IPS-NIHi7 (cell line): ENCODE measurements around the gene ERBIN.
"Not testable (repeated sequence)": the region's sequence is repeated elsewhere in the genome, so short reads cannot be mapped to it uniquely, and the experiment has no call there.

ENCODE experiments used
- DNase-seq: peaks from one replicate; pipeline ENCODE4 v3.0.0; 2012; ENCODE audit warnings: mixed read lengths; ENCODE audit errors: extremely low spot score

Gene ERBIN

DNA sequence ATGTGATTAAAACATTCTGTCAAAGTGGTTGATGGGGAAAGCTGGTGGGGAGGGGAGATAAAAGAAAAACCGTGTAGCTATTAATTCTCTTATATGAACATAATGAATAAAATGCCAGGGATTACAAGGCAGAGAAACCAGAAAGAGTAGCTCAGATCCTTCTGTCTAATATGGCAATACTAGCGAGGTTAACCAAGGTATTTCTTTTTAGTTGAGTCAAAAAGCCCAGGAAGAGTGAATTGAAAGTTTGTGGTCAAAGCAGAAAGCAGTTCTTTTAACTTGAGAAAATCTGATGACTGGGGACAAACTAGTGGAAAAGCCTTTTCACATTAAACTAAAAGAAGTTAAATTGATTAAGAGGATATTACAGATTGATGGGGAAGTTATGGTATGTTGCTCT, 76.0 kb downstream of the ERBIN start:
- no peak for DNase-seq

DNA sequence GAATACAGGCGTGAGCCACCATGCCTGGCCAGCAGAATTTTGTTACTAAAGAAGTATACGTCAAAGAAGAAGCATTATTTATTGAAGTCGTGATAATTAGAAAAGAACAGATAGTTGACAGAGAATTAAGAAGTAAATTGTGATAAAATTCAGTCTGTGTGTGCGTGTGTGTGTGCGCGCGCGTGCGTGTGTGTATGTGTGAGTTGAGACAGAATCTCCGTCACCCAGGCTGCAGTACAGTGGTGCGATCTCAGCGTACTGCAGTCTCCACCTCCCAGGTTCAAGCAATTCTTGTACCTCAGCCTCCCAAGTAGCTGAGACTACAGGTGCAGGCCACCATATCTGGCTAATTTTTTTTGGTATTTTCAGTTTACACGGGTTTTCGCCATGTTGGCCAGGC, 77.8 kb downstream of the ERBIN start:
- no peak for DNase-seq

DNA sequence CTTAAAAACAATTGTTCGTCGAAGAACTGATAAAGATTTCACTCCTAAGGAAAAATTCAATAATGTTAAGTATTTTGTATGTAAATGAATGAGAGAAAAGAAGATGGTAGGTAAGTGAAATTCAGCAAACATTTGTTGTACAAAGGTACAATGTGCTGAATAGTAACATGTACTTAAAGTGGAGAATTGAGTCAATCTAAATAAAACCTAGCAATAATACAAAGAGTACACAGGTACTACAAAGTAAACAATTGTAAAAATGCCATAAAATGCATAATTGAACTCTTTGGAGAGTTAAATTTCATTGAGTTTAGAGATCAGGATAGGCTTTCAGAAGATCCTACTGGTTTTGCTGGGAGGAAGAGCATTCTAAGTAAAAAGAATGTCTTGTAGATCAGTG, 82.9 kb downstream of the ERBIN start:
- no peak for DNase-seq

DNA sequence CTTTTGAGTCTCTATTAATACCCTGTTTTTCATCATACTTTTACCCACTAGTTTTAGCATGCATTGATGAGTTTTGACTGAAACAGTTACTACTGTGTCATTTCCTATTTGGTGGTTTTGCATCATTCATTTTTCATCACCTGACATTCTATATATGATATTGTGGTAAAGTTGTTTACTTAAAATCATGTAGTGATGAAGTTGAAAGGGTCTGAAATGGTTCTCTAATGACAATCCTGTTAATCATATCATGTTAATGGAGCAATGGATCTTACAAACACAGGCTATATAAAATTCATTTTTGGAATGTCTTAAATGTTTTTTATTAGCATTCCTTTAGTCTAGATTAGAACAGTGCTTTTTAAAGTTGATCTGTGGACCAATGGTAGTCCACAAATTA, 84.1 kb downstream of the ERBIN start:
- no peak for DNase-seq

DNA sequence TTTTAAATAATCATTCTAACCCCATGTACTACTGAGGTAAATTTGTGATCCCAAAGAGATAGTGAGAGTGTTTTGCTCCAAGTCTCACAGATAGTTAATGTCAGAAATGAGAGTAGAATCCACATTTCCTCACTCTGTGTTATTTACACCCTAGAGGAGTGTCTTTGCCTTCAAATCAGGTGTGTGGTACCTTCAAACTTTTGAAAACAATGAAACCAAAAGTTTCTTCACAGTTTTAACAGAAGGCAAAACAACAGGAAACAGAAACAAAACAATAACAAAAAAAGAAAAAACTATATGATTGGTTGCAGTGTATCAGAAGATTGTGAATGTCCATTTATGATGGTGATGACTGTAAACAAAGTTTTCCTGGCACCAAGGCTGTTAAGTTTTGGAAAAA, 85.9 kb downstream of the ERBIN start:
- DNase-seq, result no peak

DNA sequence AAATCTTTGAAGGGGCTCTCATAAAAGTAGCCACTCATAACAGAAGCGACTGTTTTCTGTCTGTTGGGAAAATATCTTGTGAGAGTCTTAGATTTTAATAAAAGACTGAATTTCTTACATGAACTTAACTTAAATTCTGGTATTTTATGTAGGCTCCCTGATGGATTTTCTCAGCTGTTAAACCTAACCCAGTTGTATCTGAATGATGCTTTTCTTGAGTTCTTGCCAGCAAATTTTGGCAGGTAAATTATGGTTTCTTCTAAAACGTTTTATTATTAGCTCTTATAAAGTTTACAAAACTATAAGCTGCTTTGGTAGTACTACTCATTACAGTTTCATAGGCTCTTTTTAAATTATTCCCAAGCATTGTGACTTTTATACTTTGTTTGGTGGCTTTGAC, 87.0 kb downstream of the ERBIN start:
- no peak for DNase-seq

DNA sequence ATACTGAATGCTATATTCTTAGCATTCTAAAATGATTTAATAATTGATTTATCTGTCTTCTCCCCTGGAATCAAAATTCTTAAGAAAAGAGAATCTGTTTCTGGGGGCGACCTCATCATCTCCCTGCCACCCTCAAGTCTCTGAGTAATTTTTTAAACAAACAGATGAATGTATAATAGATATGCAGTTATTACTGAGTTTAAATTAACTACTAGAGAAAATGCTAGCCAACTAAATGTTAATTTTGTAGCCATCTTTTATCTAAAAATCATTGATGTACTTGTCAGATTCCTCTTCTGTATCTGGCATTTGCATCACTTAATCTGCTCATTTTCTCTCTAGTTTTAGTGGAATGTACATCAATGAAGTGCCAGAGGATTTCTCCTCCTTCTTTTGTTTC, 87.5 kb downstream of the ERBIN start:
- DNase-seq, result no peak

DNA sequence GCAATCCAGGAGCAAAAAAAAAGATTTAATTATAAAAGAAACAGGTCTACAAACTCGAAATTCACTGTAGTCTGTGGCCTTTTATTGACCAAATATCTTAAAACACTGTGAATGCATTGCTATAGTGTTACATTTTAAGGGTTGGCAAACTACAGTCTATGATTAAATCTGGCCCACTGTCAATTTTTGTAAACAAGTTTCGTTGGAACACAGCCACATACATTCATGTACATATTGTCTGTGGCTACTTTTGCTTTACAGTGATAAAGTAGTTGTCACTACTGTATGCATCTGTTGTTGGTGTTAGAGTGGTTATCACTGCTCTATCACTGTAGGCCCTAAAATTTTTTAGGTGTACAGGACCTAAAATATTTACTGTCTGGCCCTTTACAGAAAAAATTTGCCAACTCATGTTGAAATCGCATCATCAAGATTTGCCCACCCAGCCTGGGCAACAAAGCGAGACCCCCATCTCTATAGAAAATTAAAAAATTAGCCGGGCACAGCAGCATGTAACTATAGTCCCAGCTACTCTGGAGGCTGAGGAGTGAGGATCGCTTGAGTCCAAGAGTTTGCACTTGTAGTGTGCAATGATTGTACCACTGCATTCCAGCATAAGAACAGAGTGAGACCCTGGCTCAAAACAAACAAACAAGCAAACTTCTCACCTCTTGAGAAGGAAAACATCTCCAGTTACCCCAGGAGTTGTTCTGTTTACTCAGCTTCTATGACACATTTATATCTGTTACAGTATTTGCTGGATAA, 89.0 kb downstream of the ERBIN start:
- no peak for DNase-seq

DNA sequence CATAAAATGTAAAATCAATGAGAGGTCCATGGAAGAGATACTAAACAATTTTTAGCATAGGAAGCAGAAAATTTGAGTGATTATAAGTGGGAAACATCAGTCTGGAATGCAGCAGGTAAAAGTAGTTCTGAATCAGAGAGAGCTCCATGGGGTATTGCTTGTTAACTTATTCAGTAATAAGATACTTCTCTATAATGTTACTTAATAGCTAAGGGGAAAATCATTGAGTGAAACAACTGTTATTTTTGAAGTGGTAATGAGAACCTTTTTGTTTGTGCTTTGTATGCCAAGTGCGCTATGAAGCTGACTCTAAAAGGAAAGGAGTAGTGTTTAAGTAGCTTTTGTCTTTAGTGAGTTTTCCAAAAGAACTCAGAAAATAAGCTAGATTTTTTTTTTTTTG, 95.2 kb downstream of the ERBIN start:
- no peak for DNase-seq

DNA sequence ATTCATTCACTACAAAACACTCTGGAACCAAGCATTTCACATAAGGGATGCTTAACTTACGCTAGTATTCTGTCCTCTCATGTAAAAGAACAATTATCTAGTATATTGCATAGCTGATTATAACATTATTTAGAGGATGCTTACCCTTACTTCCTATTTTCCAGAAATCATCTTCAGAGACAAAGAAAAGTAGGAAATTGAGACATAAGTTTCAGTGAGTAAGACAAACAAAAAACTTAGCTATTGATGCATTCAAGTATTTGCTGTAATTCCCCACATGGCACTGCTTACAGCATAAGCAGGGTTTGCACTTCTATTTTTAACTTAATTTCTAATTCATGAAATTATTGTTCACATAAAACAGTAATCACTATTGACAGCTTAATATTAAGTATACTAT, 112.9 kb downstream of the ERBIN start:
- DNase-seq, result no peak

DNA sequence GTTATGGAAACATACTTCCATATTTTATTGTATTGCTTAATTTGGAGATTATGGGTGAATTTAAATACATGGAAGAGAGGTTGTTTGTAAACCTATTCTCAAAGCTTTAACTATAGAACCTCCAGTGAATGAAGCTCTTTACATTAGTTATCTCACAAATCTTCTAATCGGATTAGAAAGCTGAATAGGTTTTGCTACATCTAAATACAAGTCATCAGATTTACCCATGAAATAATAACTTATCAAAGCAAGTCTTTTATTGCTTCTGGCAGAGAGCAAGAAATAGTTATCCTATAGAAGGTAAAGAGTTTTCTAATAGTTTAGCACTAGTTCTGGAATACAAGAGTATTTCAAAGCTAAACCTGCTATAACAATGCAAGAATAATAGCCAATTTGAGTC, 113.3 kb downstream of the ERBIN start:
- no peak for DNase-seq

DNA sequence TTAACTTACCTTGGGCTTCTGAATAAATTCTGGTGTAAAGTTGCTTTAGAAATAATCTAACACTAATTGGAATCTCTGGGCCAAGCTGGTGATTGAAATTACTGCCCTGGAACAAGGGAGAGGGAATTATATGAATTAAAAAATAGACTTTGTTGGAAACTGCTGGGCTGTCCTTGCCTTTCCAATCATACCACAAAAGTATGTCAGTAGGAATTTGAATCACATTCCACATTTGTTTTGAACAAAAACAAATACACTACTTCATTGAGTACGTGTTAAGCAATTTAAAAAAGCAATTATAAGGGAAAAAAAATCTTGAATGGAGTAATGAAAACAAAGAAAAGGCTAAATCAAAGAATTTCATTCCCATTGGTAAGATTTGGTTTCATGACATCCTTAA, 115.3 kb downstream of the ERBIN start:
- DNase-seq, result no peak

DNA sequence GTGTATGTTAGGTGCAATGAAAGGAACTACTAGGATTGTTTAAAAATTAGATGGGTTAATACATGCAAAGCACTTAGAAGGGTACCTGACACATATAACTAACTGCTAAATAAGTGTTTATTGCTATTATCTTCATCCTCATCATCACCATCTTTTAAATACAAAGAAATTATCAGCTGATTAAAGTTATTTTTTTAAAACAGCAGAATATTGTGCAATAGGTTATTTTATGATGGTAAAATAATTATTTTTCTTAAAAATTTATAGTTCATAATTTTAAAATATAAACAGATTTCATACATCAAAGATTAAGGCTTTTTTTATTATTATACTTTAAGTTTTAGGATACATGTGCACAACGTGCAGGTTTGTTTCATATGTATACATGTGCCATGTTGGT, 130.9 kb downstream of the ERBIN start:
- no peak for DNase-seq

DNA sequence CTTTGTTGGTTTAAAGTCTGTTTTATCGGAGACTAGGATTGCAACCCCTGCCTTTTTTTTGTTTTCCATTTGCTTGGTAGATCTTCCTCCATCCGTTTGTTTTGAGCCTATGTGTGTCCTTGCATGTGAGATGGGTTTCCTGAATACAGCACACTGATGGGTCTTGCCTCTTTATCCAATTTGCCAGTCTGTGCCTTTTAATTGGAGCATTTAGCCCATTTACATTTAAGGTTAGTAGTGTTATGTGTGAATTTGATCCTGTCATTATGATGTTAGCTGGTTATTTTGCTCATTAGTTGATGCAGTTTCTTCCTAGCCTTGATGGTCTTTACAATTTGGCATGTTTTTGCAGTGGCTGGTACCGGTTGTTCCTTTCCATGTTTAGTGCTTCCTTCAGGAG, 134.9 kb downstream of the ERBIN start:
- not testable (repeated sequence) for DNase-seq

DNA sequence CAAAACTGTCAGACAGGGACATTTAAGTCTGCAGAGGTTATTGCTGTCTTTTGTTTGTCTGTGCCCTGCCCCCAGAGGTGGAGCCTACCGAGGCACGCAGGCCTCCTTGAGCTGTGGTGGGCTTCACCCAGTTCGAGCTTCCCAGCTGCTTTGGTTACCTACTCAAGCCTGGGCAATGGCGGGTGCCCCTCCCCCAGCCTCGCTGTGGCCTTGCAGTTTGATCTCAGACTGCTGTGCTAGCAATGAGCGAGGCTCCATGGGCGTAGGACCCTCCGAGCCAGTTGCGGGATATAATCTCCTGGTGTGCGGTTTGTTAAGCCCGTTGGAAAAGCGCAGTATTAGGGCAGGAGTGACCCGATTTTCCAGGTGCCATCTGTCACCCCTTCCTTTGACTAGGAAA, 136.7 kb downstream of the ERBIN start:
- not testable (repeated sequence) for DNase-seq

DNA sequence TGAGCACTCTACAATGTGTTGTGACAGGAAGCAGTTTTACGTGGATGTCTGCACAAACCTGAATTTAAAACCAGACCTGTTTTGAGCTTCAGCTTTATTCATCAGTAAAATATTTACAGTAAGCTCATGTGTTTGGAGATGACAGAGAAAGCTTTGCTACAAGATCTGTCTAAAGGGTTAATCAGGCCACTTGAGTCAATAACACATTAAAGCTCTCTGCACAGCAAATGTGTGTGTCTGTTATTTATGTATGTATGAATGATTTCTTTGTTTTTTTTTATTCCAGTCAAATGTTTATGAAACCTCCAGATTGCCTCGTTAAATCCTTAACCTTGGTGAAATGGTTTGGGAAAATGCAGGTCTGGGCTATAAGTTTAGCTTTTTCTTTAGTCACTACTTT, 140.5 kb downstream of the ERBIN start:
- DNase-seq, result no peak

DNA sequence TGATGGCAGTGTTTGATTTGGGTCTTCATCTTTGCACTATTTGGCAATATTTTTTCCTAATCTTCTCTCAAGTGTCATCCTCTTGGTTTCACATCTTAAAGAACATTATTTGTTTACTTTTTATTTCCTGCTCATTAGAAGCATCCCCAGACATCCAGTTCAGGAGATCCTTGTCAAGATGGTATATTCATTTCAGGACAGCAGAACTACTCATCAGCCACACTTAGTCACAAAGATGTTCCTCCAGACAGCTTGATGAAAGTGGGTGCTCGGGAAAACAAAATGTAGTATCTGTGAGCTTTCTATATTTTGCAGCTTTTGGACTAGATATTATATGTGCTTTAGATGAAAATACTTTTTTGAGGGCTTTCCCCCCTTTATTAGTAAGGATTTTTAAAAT, 145.7 kb downstream of the ERBIN start:
- DNase-seq, result no peak

DNA sequence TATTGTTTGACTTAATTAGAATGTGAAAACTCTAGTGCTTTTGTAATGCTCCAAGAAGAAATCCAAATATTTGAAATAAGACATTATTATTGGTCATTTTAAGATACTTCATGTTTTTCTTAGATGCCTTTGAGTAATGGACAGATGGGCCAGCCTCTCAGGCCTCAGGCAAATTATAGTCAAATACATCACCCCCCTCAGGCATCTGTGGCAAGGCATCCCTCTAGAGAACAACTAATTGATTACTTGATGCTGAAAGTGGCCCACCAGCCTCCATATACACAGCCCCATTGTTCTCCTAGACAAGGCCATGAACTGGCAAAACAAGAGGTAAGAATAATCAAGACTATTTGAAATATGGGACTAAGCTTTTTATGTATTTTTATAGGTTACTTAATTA, 148.5 kb downstream of the ERBIN start:
- DNase-seq, result no peak

DNA sequence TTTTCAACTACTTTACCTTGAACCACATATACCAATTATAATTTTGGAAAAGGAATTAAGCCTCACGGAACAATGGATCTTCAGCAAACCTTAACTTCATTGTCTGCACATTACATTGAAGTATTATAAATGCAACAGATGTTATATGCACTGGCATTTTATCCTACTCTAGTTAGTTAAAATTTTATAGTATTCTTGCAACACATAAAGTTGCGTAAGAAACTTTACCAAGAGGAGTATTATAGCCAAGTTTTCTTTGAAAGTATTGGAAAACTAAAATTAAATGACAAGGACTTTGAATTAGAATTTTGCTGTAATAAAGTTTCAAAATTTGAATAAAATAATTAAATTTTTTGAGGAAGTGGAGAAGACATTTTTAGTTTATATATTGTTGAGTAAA, 154.3 kb downstream of the ERBIN start:
- DNase-seq, result no peak

DNA sequence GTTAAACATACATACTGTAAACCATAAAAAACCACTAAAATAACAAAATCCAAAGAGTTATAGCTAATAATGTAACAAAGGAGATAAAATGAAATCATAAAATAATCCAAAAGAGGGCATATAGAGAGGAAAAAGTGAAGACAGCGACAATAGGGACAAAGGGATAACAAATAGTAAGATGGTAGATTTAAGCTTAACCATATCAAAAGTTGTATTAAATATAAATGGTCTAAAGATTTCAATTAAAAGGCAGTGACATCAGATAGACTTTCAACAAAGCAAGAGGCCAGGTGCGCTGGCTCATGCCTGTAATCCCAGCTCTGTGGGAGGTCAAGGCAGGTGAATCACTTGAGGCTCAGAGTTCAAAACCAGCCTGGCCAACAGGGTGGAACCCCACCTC, 163.0 kb downstream of the ERBIN start:
- DNase-seq, result no peak

DNA sequence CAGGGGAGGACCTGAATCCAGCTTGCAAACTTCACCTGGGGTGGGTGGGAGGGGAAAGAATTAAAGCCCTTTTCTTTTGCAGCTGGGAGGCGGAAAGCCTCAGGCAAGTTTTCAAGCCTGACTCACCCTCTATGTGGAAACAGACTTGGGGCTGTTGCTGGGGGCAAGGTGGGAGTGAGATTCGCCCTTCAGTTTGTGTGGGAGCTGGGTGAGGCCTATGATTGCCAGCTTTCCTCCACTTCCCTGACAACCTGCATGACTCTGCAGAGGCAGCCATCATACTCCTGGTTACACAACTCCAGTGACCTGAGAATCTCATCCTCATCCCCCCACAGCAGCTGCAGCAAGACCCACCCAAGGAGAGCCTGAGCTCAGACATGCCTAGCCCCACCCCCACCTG, 174.5 kb downstream of the ERBIN start:
- no peak for DNase-seq

DNA sequence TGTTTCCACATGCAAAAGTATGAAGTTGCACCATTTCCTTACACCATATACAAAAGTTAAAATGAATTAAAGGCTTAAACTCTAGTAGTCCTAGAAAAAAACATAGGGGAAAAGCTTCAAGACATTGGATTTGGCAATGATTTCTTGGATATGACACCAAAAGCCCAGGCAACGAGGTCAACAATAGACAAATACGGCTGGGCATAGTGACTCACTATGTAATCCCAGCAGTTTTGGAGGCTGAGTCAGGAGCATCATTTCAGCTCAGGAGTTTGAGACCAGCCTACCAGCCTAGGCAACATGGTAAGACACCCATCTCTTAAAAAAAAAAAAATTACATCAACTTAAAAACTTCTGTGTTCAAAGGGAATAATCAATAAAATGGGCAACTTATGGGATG, 186.8 kb downstream of the ERBIN start:
- no peak for DNase-seq

DNA sequence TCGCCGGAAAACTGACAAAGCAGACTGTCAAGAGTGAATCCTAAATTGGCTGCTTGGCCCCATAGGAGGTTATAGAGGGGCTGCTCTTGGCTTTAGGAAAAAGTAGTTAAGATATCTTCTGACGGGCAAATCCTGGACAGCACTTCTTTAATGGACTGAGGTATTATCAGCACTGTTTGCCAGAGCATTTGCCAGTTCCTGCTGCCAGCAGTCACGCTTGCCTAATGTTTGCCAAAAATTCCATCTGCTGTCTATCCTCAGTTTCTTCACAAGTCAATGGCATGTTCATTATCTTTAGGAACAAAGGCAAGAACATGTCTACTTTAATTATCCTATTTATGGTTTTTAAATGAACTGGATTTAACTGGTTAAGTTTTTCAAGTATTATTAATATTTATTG, 191.9 kb downstream of the ERBIN start:
- no peak for DNase-seq

DNA sequence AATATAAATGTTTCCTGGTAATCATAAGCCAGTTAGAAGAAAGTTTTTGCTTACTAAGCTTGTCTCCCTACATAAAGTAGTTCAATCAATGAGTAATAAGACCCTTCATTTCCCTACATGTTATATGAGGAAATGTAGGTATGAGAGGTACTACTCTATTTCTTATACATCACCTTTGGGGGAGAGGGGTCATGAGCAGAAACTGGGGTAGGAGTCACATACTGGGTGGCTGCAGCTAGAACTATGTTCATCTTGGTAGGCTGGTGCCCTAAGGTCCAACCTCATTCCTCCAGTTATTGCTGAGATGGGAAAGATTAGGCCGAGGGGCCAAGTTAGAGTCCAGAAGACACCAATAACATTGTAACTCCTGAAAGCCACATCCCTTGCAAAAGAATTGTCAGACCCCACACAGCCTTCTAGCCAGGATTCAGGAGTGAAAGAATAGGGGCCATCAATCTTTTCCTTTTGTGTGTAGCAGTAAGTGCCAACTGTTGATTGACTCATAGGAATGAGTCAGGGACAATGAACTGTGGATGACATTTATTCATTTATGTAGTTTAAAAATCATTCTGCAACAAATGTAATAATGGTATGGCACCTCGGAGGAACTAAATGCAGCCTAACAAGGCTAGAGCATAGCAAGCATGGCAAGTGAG, 196.1 kb downstream of the ERBIN start:
- DNase-seq, result no peak
